ENCODE data around the gene CSTB. TPM values are rescaled to one million over a fixed set of nuclear protein-coding genes. Genes with fewer than 3 reads are reported as not detected.

CSTB gene
- total and polyA plus RNA-seq, 2 of the 8 experiments (the other 6 are each of a cell fraction or from before 2014, with no cell fraction given) = 53.8 to 64.1 TPM

DNA sequence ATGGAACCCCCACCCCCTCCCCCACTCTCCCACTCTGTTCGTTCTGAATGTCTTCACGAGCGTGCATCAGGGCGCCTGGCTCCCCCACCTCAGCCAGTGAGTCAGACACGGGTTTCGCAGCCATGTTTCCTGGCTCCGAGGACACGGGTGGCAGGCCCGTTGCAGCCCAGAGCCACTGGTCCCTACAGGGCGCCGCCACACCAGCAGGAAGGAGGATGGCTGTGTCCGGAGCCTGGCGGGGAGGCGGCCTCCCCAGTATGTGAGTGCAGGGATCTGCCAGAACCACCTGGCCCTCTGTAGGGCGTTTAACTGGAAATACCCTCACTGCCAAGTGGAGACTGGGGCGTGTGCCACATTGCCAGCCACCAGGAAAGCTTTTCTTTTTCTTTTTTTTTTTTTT, 18.5 kb downstream of the CSTB start:
- no peak overlapping the region for H2BK12ac ChIP-seq (ENCODE audit: low read depth, low read length)
- no peak overlapping the region for H3K56ac ChIP-seq (replicated peaks; ENCODE audit: insufficient read length, low read depth, low read length)
- no peak overlapping the region for H2BK120ac ChIP-seq (replicated peaks; ENCODE audit: low read depth, low read length)
- CTCF ChIA-PET (ENCODE audit: partially characterized antibody) = no interaction called here
- TF ChIP-seq CBX5 (IDR thresholded peaks at IDR 0.05; ENCODE audit: low read depth, low read length) = no peak
- TF ChIP-seq CHD2 (IDR thresholded peaks at IDR 0.05; ENCODE audit: low read length) = no peak
- TF ChIP-seq POLR2AphosphoS5 (IDR thresholded peaks at IDR 0.05; ENCODE audit: low read depth, low read length) = no peak
- no peak for TF ChIP-seq TAF7 (optimal IDR thresholded peaks at IDR 0.05; ENCODE audit: borderline replicate concordance, low read depth, low read length)
- TF ChIP-seq RFX5 (IDR thresholded peaks at IDR 0.05; ENCODE audit: borderline replicate concordance, low read depth, low read length) = no peak
- TF ChIP-seq NRF1 (IDR thresholded peaks at IDR 0.05; ENCODE audit: low read depth, low read length) = no peak
- no peak for TF ChIP-seq SP2 (IDR thresholded peaks at IDR 0.05; ENCODE audit: low read length)
- no peak for TF ChIP-seq TEAD4 (IDR thresholded peaks at IDR 0.05; ENCODE audit: low read depth, low read length)
- no peak for TF ChIP-seq CEBPB (IDR thresholded peaks at IDR 0.05; ENCODE audit: low read depth, low read length)
- DNase-seq (ENCODE audit: low read depth in 1 of 2, low spot score in 2 of 2) (no peak), FAIRE-seq (no peak)
- H3K14ac ChIP-seq (ENCODE audit: insufficient read length) = no peak overlapping the region
- no peak overlapping the region for H3K4me3 ChIP-seq (ENCODE audit: extremely low read depth in 1 of 4, insufficient read depth in 2 of 4, low read depth in 3 of 4, low read length in 4 of 4)
- WGBS, 2 experiments (ENCODE audit: extremely low coverage in 1 of 2, insufficient coverage in 1 of 2, insufficient read length in 1 of 2, insufficient replicate concordance in 2 of 2, low coverage in 1 of 2, low lambda C conversion rate in 2 of 2, missing lambda C conversion rate in 1 of 2) = 90% methylated on average over 8 of the region's 16 CpGs; no CpG with 5 or more reads in 1 of the 2 experiments
- no peak overlapping the region for H3K23ac ChIP-seq (ENCODE audit: insufficient read length)
- no peak overlapping the region for H3K9ac ChIP-seq (replicated peaks in 1 of 4; ENCODE audit: extremely low read depth in 1 of 4, low read depth in 3 of 4, low read length in 3 of 4)
- no peaks in the 10 kb centered on the region for H3K79me2 ChIP-seq (ENCODE audit: control insufficient read depth in 1 of 2, insufficient read depth in 2 of 2, low read length in 2 of 2)
- no peak overlapping the region for H4K8ac ChIP-seq (ENCODE audit: extremely low read depth, insufficient read depth, low read length)
- H2BK20ac ChIP-seq (ENCODE audit: low read length) = no peak overlapping the region
- no peak overlapping the region for H4K91ac ChIP-seq (replicated peaks; ENCODE audit: insufficient read length, low read length)
- H3K36me3 ChIP-seq (ENCODE audit: control insufficient read depth in 2 of 4, insufficient read depth in 4 of 4, low read length in 3 of 4) = peaks cover 7 to 29% (median 19%) of the 10 kb centered on the region in 4 experiments; a peak in 7 of 8 replicates
- peaks cover 0 to 15% of the 10 kb centered on the region in 2 experiments for H4K20me1 ChIP-seq (replicated peaks in 1 of 2; ENCODE audit: control insufficient read depth in 1 of 2, insufficient read depth in 2 of 2, low read length in 2 of 2)
- H3K79me1 ChIP-seq (ENCODE audit: low read depth, low read length) = no peaks in the 10 kb centered on the region
- no peaks in the 10 kb centered on the region for H3K27me3 ChIP-seq (replicated peaks in 1 of 4; ENCODE audit: control insufficient read depth in 3 of 4, extremely low read depth in 1 of 4, insufficient read depth in 3 of 4, low read length in 3 of 4)
- no peak overlapping the region for H2AK5ac ChIP-seq (ENCODE audit: low read depth, low read length)
- no peak overlapping the region; the same call in 1 of the 2 replicates for H3K27ac ChIP-seq (ENCODE audit: low read depth, low read length)
- H2AFZ ChIP-seq (ENCODE audit: low read length) = no peak overlapping the region
- no peak overlapping the region for H2BK15ac ChIP-seq (ENCODE audit: low read length)
- no peak overlapping the region for H4K5ac ChIP-seq (ENCODE audit: insufficient read length, low read depth, low read length)
- H2BK5ac ChIP-seq (ENCODE audit: low read depth, low read length) = no peak overlapping the region
- no peaks in the 10 kb centered on the region for H3K23me2 ChIP-seq (ENCODE audit: low read depth, low read length)
- no peak overlapping the region for H3K18ac ChIP-seq (ENCODE audit: extremely low read depth, low read length)
- no peaks in the 10 kb centered on the region for H3K4me1 ChIP-seq (replicated peaks in 1 of 4; ENCODE audit: control insufficient read depth in 3 of 4, insufficient read depth in 4 of 4, low read length in 3 of 4)
- no peak overlapping the region for H3K4me2 ChIP-seq (ENCODE audit: insufficient read depth in 1 of 2, low read depth in 2 of 2, low read length in 2 of 2)
- POLR2A ChIA-PET (ENCODE audit: partially characterized antibody) = interaction anchor here (0.9 to 2.5 kb wide), 5 partner anchors 9 to 29 kb away, joined by 4 to 7 read pairs (median 6); no protein-coding TSS in a partner anchor
- no peak overlapping the region for H3K4ac ChIP-seq (replicated peaks; ENCODE audit: insufficient read length, low read depth, low read length)
- no peaks in the 10 kb centered on the region for H3K9me3 ChIP-seq (ENCODE audit: insufficient read depth in 2 of 2, low read depth in 1 of 2, low read length in 1 of 2)
